NCI-H226 (cell line): ENCODE measurements around the gene ZNF428.
"Not testable (repeated sequence)": the region's sequence is repeated elsewhere in the genome, so short reads cannot be mapped to it uniquely, and the experiment has no call there.

Experiments
- DNase-seq: peaks from one replicate; pipeline ENCODE4 v3.0.0-alpha.2; 2015

Gene ZNF428

DNA sequence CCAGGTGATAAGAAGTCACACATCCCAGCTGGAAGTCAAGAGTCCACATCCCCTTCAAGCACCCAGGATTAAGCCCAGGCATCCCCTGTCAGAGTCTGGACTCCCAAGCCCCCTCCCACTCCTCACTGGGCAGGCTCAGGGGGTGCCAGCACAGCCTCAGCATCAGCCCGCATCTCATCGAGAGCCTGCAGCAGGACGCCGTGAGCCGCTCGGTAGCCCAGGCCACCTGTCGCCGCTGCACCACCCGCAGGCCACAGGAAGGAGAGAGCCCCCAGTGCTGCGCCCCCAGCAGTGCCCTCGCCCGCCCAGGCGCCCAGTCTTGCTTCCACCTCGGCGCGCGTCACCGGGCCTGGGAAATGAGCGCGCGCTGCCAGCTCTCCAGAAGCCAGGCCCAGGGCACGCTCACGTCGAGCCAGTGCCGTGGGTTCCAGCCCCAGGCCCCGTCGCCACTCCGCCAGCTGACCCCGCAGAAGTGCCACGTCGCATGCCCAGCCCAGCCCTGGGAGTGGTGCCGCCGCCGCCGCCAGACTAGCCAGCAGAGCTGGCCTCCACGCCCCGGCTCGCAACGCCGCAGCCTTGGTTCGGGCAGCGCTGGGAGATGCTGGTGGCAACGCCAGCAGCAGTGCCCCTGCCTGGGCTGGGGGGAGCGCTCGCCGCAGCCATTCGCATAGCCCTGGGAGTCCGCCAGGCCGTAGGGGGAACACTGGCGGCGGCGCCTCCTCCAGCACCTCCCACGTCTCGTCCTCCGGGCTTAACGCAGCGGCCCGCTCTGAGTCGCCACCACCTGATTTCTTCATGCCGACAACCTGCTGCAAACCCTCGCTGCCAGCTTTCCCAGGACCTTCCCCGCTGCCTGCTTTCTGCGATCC is 27.3 kb downstream of the ZNF428 start:
- DNase-seq, result no peak

DNA sequence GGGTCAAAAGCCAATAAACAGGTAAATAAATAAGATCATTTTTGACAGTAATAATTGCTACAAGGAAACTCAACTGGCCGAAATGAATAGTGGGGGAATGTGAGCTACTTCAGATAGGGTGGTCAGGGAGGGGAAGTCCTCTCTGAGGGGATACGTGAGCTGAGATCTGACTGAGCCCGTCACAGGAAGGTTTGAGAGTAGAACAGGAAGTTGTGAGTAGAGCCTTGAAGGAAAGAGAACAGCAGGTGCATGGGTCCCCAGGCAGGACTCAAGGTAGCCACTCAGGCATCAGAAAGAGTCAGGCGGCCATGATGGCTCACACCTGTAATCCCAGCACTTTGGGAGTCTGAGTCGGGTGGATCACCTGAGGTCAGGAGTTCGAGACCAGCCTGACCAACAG is 29.8 kb downstream of the ZNF428 start:
- DNase-seq, result no peak

DNA sequence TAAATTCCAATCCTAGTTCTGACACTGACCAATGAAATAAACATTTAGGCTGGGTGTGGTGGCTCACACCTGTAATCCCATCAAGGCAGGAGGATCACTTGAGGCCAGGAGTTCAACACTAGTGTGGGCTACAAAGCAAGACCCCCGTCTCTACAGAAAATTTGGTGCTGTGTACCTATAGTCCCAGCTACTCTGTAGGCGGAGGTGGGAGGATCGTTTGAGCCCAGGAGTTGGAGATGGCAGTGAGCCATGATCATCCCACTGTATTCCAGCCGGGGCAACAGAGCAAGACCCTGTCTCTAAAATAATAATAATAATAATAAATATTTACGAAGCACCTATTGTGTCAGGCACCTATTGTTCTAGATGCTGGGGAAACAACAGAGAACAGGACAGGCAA is 30.2 kb downstream of the ZNF428 start:
- DNase-seq, result no peak

DNA sequence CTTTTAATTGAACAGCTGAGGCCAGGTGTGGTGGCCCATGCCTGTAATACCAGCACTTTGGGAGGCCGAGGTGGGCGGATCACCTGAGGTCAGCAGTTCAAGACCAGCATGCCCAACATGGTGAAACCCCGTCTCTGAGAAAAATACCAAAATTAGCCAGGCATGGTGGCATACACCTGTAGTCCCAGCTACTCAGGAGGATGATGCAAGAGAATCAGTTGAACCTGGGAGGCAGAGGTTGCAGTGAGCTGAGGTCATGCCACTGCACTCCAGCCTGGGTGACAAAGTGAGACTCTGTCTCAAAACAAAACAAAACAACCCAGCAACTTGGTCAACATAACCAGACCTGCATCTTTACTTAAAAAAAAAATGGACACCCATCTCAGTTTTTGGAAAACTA is 32.4 kb downstream of the ZNF428 start:
- not testable (repeated sequence) for DNase-seq

DNA sequence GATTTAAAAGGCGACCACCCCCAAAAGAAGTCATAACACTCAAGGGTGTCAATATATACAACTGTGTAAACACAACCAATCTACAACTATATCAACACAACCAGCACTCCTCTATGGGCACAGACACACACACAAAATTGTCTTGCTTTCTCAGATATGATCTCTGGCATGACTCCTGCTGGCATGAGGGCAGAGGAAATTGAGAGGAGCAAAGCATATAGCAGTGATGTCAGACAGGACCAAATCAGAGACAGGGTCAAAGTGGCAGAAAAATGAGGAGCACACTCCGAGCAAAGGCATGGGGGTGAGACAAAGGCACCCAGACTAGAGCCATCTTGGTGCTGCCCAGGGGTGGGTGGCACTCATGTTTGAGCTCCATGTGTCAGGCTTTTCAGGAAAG is 33.1 kb downstream of the ZNF428 start:
- DNase-seq, result no peak

DNA sequence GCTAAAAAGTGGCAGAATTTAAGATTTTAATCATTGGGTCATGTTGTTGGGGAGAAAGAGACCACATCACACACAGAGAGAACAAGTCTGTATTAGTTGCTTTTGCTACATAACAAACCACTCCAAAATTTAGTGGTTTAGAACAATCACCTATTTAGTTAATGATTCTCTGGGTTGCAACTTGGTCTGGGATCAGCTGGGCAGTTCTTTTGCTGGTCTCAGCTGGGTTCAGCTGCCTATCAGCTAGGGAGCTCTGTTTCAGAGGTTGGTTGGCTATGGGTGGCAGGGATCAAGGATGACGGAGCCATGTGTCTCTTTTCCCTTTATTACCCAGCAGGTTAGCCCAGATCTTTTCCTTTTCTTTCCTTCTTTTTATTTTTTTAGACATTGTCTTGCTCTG is 34.9 kb downstream of the ZNF428 start:
- DNase-seq, result no peak

DNA sequence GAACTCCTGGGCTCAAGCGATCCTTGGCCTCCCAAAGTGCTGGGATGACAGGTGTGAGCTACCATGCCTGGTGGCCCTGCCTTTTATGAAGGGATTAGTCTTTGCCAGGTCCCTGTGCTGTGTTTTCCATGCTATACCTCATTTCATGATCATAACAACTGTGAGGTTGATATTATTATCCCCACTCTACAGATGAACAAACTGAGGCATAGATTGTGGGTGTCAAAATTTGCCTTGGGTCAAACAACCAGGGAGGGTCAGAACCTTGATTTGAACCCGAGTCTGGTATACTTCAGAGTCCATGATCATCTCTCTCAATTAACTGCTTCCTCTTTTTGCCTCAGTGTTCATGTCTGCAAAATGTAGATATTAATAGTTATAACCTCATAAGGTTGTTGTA is 36.9 kb downstream of the ZNF428 start:
- DNase-seq, result no peak

DNA sequence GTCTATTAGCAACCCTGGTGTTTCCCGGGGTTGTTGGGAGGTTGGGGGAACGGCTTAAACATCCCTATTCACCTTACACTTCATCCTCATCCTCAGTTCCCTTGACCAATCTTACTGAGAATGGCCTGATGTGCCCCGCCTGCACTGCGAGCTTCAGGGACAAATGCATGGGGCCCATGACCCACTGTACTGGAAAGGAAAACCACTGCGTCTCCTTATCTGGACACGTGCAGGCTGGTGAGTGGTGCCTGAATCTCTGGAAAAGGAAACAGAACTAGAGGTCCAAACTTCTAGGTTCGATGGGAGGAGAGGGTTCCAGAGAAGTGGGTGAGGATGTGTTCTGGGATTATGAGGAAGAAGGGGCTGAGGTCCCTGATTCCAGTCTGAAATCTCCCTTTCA is 38.0 kb downstream of the ZNF428 start:
- DNase-seq, result no peak

DNA sequence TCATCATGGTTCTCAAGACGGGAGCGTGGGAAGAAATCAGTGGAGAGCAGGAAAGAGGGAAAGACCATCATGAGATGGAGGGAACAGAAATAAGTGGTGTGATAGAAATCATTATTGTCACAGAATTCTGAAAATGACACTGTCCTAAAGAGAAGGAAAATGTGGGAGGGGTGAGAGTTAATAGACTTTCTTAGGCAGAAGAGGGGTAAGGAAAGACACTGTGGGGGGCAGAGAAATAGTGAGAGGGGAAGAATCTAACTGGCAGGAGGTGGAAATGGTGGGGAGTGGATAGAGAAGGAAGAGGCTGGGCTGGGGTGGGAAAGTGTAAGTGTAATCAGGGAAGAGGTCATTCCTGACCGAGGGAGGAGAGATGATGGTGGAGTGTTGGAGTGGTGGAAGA is 40.6 kb downstream of the ZNF428 start:
- DNase-seq, result no peak

DNA sequence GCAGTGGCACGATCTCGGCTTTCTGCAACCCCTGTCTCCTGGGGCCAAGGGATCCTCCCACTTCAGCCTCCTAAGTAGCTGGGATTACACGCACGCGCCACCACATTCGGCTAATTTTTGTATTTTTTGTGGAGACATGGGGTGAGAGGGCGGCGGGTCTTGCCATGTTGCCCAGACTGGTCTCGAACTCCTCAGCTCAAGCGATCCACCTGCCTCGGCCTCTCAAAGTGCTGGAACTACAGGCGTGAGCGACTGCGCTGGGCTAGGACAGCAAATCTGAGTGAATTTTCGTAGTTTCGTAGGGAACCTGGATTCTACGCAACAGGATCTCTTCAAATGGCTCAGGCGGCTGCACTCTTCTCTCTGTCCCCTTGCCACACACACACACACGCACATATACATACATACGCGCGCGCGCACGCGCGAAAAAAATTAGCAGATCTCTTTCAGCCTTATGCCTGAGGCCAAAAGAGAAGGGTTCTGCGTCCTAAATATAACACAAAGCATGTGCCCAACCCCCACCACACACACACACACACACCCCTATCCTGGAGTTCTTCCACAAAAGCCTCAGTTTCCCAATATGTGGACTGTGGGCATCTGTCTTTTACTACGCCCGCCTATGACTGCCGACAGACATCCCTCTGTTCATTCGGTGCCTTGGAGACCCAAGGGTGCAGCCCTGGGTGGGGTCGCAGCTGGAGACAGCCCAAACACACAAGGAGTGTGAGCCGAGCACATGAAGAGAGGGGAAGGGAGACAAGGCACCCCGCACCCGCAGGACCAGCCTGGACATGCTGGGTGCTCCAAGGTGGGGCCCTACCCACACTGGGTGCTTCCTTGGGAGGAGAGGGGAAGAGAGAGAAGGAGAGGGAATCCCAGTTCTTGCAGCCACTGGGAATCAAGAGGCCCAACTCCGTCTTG is 43.2 kb downstream of the ZNF428 start:
- no peak for DNase-seq

DNA sequence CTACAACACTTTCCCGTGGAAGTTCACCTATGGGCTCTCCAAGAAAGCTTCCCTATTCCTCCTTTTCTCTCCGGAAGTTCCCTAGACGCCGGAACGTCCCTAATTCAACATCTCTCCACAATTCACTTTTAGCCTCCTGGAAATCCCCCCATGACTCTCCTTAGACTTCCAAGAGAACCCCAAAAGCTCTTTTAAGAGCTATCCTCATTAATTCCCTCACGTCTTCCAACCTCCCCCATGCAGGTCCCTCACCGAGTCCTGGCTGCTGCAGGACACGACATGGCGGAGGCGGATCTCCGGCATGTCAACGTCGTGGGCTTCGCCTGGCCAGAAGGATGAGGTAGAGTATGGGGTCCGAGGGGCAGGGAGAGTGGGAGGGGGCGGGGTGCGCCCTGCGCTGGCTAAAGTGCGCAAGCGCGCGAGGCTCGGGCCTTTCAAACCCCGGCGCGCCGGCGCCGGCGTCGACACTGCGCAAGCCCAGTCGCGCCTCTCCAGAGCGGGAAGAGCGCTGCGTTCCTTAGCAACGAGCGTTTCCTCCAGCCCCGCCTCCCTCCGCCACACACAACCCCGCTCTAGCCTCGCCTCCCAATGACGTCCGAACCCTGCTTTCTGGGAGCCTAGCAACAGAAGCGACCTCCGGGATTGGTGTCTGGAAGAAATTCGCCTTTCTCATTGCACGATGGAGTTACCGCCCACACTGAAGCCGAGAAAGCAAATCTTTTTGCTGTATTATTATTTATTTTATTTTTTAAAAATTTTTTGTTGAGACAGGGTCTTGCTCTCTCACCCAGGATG is 44.1 kb downstream of the ZNF428 start, which contains the start of the genes PINLYP and XRCC1:
PINLYP (plus strand) TSS at position 646 of the 795 bp plus-strand sequence. CDS start 1,391 bp downstream, outside the sequence.
XRCC1 (minus strand) TSS at position 372 of the 795 bp plus-strand sequence; CDS start at position 303, 69 bp downstream.
- DNase-seq, result peak; percentile 97

DNA sequence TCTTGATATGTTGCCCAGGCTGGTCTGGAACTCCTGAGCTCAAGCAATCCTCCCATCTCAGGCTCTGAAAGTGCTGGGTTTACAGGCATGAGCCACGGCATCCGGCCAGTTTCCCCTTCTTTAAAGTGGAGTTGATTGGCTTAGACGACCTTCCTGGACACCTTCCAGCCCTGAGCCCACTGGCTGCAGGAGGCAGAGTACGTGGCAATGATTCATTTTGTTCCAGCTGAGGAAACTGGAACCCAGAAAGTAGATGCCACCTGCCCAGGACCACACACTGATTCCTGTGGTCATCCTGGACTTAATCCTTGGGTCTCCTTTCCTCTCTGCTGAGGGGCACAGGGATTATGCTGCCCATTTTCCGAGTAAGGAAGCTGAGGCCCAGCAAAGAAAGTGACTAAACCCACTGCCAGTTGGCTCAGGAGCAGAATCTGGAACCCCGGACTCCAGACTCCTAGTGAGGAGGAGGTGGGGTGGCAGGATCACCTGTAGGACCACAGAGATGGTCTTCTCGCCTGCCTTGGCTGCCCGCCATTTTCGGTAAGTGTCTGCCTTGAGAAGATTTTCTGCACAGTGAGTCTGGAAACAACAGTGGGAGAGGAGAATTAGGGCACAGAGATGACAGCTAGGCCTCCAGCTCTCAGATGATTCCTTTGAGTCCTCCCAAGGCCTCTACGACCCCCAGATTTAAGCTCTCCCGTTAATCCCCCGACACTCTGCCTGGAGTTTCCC is 44.8 kb downstream of the ZNF428 start:
- DNase-seq, result no peak

DNA sequence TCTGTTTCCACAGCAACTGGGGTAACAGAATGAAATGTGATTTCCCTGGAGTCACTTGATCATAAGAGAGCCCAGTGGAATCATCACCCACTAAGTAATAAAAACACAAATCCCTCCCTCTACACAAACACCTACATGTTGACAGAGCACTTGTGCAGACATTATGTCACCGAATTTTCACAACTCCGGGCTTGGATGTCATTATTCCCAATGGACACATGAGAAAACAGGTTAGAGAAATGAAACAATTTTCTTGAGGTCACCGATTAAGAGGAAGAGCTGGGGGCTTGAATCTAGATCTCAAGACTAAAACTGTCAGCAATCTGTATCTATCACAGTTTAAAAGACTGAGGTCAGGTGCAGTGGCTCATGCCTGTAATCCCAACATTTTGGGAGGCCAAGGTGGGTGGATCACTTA is 47.2 kb downstream of the ZNF428 start:
- no peak for DNase-seq

DNA sequence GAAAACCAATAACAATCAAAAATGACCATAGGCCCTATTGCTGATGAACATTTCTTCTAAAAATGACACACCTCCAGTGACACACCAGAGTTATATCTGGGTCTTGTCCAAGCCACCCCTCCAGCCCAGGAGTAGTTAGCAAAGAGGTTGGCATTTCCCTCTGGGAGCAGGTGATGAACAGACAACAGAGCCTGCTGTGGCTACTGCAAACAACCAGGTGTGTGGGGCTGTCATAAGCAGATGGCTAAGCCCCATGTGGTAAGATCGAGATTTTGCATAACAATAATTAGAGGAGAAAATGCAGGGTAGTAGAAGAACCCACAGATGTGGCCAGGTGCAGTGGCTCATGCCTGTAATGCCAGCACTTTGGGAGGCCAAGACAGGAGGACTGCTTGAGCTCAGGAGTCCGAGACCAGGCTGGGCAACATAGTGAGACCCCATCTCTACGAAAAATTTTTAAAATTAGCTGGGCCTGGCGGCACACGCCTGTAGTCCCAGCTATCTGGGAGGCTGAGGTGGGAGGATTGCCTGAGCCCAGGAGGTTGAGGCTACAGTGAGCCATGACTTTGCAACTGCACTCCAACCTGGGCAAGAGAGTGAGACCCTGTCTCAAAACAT is 49.1 kb downstream of the ZNF428 start:
- DNase-seq, result no peak

DNA sequence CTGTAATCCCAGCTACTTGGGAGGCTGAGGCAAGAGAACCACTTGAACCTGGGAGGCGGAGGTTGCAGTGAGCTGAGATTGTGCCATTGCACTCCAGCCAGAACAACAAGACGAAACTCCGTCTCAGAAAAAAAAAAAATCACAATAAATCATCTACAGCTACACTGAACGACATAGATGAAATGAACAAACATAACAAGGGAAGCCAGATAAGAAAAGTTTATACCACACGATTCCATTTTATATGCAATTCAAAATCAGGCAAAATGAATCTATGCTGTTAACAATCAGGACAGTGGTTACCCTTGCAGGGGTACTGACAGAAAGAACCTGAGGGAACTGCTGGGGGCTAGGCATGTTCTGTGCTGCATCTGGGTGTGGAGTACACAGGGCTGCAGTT is 49.8 kb downstream of the ZNF428 start:
- DNase-seq, result no peak

DNA sequence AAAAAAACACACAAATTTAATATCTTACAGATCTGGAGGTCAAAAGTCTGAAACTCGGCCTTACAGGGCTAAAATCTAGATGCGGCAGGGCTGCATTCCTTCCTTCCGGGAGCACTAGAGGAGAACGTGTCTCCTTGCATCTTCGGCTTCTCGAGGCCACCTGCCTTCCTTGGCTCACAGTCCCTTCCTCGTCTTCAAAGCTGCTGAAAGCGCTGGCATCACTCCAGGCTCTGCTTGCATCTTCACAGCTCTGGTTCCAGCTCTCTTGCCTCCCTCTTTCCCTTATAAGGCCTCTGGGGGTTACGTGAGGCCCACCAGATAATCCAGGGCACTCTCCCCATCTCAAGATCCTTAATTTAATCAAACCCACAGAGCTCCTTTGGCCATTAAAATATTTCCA is 54.6 kb downstream of the ZNF428 start:
- no peak for DNase-seq

DNA sequence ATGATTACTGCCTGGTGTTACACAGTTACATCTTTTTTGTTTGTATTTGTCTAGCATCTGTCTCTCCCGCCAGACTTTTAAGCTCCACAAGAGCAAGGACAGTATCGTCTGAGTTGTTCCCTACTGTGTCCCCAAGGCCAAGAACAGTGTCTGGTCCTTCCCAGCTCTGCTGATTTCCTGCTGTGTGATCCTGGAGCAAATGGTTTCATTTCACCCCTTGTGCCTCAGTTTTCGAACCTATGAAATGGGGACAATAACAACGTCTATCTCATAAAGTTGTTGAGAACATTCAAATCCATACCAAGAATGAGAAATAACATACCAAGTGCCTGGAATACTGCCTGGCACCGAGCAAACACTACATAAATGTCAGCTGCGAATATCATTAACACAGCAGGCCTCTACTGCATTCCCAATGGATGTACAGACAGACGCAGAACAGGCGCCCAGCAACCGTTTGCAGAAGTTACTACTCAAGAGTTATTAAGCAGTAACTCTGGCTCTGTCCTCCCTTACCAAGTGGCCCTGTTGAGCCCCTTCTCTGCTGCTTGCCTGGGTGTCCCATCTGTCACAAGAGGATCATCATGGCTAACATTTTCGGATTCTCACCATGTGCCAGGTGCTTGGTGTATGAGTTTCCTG is 55.5 kb downstream of the ZNF428 start:
- no peak for DNase-seq

DNA sequence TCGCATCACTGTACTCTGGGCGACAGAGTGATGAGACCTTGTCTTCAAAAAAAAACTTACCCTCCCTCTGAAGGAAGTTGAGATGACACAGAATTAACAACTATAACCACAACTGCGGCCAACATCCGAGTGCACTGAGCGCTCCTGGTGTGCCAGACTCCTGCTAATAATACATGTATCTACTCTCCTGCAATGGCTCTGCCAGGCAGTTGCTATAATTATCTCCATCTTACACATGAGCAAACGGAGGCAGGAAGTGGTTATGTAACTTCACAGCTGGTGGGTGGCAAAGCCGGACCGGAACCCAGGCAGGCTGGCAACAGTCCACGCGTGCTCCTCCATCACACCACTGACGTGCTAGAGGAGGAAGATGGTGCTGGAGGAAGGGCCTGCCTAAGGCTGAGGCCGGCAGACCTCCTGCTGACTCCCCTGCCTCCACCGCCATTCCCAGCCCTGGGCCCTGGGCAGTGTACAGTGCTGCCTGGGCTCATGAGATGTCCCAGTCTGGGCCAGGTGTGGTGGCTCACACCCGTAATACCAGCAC is 56.7 kb downstream of the ZNF428 start:
- peak; percentile 94 for DNase-seq

DNA sequence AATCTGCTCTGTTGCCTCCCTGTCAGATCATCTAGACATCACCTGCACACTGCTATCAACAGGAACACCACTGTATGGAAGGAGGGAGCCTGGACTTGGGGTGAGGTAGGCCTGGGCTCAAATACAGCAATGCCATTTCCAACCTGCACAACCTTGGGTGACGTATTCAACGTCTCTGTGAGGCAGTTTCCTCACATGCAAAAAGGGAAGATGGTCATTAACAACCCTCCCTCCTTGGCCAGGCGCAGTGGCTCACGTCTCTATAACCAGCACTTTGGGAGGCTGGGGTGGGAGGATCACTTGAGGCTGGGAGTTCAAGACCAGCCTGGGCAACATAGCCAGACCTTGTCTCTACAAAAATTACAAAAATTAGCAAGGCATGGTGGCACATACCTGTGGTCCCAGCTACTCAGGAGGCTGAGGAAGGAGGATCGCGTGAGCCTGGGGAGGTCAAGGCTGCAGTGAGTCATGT is 57.2 kb downstream of the ZNF428 start:
- no peak for DNase-seq

DNA sequence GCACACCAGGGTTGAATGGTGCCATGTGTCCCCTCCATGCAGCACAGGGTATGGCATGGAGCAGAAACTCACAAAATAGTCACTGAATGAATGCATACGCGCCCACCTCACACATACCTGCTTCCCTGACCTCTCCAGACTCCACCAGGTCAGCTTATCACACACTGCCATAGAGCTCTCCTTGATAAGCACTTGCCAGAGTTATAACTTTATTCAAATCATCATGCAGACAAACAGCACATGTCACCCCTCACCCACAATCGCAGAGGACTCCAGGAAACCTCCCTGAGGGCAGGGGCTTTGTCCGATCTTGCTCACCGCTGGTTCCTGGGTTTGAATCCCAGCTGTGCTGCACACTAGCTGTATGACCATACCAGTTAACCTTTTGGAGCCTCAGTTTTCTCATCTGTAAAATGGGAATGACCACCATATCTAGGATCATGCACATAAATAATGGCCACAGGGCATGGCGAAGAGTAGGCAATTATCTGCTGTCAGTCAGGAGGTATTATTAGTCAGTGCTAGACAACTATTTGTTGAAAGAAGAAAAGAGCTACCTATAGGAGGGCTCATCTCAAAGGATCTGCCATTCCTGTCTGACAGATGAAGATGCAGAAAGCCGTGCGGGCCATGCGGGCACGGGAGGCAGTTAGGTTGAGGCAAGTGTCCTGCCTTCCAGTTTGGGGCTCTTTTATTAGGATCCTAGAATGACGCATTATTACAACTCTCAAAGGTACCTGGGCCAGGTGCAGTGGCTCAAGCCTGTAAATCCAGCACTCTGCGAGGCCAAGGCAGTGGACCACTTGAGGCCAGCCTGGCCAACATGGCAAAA is 58.1 kb downstream of the ZNF428 start:
- no peak for DNase-seq
